Stimulated activated CD4-positive, alpha-beta T cell treated with anti-CD3 and anti-CD28 coated beads, Interleukin-15, amount 100 ng/mL, for 48 hours (primary cell): Measurements from ENCODE around the gene ECSCR.
"Not testable (repeated sequence)": the region's sequence is repeated elsewhere in the genome, so short reads cannot be mapped to it uniquely, and the experiment has no call there.

ENCODE experiments used
- DNase-seq, 2 donors: peaks; one replicate each; pipeline ENCODE4 v3.0.0-alpha.2; 2020; ENCODE audit warnings: low read depth in 2 of 2

Gene ECSCR

DNA sequence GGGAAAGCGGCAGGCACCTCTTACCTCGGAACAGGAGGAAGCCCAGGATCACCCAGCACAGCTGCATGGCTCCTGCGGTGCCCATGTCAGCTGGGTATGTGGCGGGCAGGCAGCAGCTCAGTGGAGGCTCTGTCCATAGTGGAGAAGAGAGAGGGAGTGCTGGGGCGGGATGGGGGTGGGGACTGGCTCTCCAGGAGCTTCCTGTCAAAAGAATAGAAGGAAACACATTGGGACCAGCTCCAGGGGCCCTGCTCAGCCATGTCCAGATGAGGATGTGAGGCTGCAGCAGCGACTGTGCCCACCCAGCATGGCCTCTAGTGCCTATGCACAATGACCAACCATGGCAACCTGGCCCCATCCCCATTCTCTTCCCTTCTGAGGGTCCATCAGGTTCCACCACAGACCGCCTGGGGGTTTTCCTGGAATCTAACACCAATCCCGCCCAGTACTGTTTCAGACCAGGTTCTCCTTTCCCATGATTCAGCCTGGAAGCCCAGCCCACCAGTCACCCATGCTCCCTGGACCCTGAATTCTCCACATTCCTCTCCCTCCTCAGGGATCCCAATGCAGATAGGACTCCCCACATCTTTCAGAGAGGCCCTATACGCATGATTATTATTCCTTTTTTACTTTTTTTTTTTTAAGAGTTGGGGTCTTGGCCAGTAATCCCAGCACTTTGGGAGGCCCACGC lies at the start of gene ECSCR:
Gene ECSCR (minus strand): TSS at position 158 of the 691 bp plus-strand sequence. CDS start 73 bp downstream, at position 85.
- DNase-seq, result no peak

DNA sequence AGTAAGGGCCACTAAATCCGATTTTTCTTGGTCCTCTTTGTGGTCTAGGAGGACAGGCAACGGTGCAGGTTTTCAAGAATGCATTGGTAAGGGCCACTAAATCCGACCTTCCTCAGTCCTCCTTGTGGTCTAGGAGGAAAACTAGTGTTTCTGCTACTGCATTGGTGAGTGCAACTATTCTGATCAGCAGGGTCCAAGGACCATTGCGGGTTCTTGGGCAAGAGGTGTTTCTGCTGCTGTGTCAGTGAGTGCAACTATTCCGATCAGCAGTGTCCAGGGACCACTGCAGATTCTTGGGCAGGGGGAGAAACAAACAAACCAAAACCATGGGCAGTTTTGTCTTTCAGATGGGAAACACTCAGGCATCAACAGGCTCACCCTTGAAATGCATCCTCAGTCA lies 42.2 kb upstream of the ECSCR start:
- DNase-seq, result not testable (repeated sequence)

- DNase-seq, result not testable (repeated sequence)
Measured at GRCh38 chr5:139503879-139504278, 41.3 kb upstream of the ECSCR start.

- not testable (repeated sequence) for DNase-seq
Measured at GRCh38 chr5:139503036-139503817, 40.7 kb upstream of the ECSCR start.

- no peak for DNase-seq
Measured at GRCh38 chr5:139501381-139501780, 38.8 kb upstream of the ECSCR start.

GRCh38 chr5:139495638-139496435 lies 33.3 kb upstream of the ECSCR start:
- DNase-seq, result no peak

DNA sequence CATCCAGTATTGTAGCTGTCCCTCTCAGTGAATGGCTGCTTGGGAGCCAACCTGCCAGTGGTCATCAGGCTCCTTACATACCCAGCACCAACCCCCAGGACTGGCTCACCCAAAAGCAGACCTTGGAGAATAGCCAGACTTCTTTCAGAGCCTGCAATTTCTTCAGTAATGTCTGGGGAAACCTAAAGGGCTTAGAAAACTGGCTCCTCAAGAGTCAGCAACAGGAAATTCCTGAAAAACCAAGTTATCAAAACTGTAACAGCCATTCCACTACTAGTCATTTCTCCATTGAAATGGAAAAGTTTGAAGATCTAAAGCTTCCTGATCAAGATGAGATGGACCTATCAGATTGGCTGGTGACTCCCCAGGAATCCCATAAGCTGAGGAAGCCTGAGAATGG lies 32.3 kb upstream of the ECSCR start:
- DNase-seq, result no peak

DNA sequence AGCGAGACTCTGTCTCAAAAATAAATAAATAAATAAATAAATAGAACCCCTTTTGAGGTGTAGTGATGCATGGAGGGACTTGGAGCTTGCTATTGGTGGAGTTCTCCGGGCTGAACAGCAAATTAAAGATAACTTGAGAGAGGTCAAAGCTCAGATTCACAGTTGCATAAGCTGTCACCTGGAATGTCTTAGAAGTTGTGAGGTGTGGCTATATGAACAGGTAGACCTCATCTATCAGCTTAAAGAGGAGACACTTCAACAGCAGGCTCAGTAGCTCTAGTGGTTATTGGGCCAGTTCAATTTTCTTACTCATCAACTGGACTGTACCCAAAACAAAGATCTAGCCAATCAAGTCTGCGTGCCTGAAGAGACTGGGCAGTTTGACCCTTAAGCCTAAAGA lies 31.7 kb upstream of the ECSCR start:
- no peak for DNase-seq

DNA sequence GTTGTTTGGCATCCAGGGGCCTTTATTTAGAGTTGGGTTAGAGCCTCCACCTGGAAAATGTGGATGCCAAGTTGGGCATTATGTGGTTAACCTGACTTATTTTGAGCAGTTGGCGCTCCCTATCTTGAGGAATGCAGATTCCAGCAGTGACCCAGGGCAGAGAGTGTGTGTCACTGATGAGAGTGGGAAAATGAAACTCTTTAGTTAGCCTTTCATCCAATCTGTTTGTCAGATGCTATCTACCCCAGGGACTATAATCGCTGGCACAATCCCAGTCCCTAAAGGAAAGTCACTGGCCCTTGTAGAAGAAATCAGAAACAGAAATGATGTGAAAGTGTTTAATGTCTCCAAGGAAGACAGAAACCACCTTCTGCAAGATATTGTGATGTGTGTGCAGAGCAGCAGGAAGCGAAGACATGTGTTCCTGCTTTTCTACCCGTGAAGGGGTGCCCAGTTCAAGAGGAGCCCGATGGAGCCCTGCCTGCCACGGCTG lies 30.2 kb upstream of the ECSCR start:
- no peak for DNase-seq

- no peak for DNase-seq
Measured at GRCh38 chr5:139488260-139488659, 25.7 kb upstream of the ECSCR start.

- DNase-seq, result no peak
Measured at GRCh38 chr5:139486201-139486600, 23.7 kb upstream of the ECSCR start.

DNA sequence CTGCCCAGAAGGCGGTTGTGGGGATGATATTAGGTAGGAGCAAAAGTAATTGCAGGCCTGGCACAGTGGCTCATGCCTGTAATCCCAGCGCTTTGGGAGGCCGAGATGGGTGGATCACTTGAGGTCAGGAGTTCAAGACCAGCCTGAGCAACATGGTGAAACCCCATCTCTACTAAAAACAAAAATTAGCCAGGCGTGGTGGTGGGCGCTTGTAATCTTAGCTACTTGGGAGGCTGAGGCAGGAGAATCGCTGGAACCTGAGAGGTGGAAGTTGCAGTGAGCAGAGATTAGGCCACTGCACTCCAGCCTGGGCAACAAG lies 20.3 kb upstream of the ECSCR start:
- not testable (repeated sequence) for DNase-seq

GRCh38 chr5:139482050-139482889 lies 19.7 kb upstream of the ECSCR start, which contains the start of gene STING1:
Gene STING1 (minus strand): TSS chr5:139482758. CDS start chr5:139481704, 1,054 bp downstream.
- DNase-seq, result peak; percentile 38 to 57

DNA sequence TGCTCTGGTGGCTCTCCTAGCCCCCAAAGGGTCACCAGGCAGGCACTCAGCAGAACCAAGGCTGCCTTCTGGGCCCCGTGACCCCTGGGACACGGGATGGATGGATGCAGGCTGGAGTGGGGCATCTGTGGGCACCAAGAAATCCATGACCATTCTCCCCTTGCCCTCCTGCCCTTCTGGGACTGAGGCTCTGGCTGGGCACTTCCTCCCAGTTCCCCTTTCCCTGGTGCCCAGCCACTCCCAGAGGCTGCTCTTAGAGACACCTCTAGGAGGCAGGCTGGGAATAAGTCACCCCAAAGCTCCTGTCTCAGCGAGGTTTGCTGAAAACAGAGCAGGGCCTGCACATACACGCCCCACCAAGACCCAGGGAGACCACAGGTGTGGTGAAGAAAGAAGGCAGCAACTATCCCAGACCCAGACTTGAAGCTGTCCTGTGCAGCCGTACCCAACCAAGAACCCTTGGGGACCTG lies 19.1 kb upstream of the ECSCR start:
- no peak for DNase-seq

GRCh38 chr5:139481122-139481533 lies 18.6 kb upstream of the ECSCR start:
- DNase-seq, result peak in 1 of 2 donors; percentile 33

DNA sequence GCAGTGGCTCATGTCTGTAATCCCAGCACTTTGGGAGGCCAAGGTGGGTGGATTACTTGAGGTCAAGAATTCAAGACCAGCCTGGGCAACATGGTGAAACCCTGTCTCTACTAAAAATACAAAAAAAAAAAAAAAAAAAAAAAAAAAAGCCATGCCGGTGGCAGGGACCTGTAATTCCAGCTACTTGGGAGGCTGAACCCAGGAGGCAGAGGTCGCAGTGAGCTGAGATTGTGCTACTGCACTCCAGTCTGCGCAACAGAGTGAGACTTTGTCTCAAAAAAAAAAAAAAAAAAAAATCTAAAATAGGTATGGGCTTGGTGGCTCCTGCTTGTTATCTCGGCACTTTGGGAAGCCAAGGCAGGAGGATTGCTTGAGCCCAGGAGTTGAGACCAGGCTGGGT lies 17.2 kb upstream of the ECSCR start:
- DNase-seq, result not testable (repeated sequence)

GRCh38 chr5:139478657-139479423 lies 16.3 kb upstream of the ECSCR start:
- not testable (repeated sequence) for DNase-seq

DNA sequence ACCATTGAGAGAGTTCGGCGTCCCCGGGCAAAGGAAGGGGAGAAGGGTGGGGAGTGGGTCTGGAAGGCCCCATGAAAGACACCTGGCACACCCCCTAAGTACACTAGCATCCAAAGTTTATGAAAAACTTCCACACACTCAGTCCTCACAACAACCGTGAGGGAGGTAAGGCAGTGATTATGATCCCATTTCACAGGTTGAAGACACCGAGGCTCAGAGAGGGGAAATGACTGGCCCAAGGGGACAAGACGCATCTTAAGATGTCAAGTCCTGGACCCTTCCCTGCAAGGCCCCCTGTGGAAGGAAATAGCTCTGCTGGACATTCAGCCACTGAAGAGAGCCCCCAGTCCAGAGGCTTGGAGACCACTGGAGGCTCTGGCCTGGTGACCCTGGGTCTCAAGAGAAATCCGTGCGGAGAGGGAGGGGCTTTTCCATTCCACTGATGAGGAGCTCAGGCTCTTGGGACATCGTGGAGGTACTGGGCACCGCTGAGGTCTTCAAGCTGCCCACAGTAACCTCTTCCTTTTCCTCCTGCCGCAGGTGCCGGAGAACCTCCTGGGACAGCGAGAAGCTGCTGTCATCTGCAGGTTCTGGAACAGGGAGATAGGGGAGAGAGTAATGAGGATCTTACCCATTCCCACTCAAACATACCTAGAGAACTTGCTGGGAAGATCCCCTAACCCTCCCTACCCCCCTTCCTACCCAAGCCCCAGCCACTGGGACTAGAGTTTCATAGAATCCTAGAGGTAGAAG lies 13.5 kb upstream of the ECSCR start:
- no peak for DNase-seq
